HG03139 (cell line): ENCODE results near the gene TMTC2.
"Not testable (repeated sequence)": the region's sequence is repeated elsewhere in the genome, so short reads cannot be mapped to it uniquely, and the experiment has no call there.

ENCODE experiments used
- ATAC-seq: cut with Tn5 transposase; IDR thresholded peaks from one replicate; pipeline ENCODE4 v1.9.1; 2021; ENCODE audit not compliant: unreplicated experiment

The TMTC2 gene

DNA sequence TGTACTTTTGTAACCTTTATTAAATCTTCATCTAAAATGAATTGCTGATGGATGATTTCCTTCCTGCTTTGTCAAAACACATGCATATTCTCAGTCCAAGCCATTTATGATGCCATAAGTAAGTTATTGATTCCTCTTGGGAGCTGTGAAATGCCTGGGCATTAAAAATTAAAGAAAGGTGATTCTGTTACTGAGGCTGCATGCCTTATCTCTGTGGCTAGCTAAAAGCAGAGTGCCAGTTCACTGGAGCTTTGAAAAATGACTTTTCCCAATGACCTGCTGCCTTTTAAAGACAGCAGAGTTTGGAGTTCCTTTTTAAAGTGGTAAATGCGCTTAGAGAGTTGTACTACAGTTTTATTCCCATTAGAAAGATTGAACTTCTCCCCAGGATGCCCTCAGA, 152.1 kb downstream of the TMTC2 start:
- no peak for ATAC-seq

DNA sequence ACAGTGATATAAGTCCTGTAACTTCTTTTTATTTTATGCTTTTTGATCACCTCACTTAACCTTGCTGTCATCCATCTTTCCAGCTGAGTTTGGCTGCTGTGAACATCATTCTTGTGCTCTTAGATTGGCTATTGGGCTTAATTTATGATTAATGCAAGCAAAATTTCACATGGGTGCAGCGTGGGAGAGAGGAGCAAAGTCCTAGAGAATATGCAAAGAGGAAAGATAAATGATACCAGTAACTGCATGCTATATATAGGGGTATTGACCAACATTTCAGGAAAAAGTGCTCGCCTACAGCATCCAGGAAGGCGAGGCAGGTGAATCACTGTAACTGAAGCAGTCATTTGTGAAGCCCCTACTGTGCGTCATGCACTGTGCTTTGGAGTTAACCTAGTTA, 153.1 kb downstream of the TMTC2 start:
- no peak for ATAC-seq

DNA sequence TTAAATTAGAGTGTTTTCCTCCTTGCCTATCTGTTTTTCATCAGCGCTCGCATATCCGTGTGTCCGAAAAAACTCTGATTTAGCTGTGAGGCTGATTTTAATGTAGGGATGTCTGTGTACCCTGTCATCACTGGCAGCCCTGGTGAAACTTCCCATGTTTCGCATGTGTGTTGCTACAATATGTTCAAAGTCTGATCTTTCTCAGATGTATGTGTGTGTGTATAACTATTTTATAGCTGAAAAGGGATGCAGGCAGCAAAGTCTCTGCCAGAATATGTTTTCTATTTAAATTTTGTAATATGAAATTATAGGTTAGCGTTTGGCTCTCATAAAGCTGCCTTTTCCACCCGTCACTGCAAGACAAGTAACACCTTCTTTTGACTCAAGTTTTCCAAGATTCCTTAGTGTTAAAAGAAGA, 154.8 kb downstream of the TMTC2 start:
- ATAC-seq, result no peak

DNA sequence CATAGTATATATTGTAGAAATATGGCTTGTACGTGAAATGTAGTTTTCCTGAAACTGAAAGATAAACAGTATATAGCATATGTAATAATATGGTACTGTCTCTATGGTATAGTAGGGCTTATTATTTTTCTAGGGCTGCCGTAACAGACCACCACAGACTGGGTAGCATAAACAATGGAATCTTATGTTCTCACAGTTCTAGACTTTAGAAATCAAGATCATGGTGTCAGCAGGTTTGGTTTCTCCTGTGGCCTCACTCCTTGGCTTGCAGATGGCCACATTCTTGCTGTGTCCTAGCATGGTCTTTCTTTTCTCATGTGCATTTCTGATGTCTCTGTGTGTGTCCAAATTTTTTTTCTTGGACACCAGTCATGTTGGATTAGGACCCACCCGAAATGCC, 155.8 kb downstream of the TMTC2 start:
- no peak for ATAC-seq

DNA sequence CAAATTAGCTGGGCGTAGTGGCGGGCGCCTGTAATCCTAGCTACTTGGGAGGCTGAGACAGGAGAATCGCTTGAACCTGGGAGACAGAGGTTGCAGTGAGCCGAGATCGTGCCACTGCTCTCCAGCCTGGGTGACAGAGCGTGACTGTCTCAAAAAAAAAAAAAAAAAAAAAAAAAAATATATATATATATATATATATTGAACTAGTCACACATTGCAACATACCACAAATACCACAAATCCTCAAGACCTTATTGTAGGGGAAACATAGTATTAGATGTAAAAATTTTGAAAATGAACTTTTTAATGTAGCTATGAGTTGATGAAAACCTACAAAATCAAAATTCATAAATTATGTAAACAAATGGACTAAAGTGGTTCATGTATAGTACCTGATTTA, 158.4 kb downstream of the TMTC2 start:
- ATAC-seq, result not testable (repeated sequence)

DNA sequence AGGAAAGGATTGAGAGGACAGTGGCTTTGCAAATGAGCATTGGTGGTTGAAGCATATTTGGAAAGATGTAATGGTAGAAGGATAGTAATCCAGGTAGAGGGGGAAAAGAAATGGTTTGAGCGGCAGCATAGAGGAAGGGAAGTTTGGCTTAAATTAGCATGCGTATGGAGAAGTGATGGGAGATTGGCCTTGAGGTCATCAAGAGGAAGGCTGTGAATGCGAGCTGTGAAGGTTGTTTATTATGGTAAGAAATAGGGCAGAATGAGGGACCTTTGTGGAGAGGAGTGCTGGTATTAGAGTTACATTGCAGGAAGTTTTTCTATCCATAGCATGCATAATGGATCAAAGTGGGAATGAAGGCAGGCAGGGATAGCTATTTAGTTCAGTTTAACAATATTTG, 162.1 kb downstream of the TMTC2 start:
- ATAC-seq, result no peak

DNA sequence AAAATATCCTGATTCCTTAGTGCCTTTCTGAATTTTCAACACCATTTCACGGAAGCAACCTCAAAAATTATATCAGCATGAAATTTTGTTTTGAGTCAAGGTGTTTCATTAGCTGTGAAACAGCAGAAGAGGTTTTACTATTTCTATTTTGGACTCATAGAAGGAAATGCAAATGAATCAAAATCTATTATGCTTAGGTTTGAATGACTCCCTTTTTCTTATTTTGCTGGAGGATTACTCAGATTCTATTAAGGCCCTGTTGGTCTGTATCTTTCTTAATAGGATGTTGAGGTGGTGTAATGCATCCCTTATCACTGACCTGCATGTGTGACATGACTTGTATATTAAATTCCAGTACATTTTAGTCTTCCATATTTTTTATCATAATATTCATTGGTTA, 165.8 kb downstream of the TMTC2 start:
- ATAC-seq, result no peak

DNA sequence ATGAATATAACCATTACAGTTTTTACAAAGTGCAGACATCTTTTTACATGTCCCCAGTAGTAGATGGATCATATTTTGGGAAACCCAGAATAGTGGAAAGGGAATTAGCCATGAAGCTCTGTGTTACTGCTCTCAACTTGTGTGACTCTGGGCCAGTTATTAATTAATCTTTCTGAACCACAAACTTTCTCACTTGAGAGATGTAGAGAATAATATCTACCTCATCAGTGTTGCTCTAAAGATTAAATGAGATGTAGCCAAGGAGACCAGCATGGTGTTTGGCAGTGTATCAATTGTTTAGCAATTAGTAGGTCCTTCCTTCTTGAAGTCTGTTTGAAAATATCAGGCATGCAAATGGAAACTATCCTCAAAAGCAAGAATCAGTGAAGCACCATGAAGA, 169.2 kb downstream of the TMTC2 start:
- ATAC-seq, result peak; percentile 77

DNA sequence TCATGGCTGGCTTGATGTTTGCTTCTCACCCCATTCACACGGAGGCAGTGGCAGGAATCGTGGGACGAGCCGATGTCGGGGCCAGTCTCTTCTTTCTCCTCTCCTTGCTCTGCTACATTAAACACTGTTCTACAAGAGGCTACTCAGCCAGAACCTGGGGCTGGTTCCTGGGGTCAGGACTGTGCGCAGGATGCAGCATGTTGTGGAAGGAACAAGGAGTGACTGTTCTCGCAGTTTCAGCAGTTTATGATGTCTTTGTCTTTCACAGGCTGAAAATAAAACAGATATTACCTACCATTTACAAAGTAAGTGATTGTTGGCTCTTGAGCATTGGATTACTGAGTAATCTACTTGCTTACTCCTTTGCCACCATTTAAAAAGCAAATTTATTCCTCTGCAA, 170.6 kb downstream of the TMTC2 start:
- no peak for ATAC-seq

DNA sequence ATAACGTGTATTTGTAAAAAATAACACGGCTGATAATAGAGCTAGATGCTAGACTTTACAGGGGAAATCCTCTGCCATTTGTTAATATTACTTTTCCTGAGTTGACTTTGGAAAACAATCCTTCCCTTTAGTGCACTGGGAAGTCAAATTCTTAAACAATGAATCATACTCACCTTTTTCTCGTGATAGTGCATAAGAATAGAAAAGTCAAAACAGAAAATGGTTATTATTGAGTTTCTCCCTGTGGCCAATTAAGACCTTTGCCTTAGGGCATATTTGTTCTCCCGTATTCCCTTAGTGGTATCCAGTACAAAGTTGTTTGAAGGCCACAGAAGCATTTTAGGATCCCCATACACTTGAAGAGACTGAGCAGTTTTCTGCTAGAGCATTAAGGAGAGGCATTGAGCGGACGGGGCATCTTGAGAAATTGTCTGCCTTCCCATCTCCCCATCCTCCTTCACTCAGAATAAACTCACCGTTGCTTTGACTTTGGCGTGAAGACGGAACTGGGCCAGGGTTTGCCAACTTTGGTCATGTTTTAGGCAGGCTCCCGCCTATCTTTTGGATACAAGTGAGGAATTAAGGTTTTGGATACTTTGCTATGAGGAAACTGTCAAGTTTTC, 171.3 kb downstream of the TMTC2 start:
- ATAC-seq, result no peak

DNA sequence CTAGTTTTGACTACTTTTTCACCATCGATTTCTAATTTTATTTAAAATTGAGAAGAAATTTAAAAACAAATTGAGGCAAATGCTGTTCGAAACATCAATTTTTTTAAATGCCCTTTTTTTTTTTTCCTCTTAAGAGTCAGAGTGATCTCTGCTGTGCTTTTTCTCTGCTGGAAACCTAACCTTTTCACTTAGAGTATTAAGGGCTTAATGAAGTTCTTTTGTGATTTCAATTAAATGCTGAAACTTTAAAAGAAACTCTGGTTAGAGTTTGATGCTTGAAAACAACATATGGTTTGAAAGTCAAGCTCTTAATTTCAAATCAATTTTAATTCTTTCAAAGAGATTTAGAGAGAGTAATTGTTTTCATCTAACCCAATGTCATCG, 171.8 kb downstream of the TMTC2 start:
- ATAC-seq, result no peak

DNA sequence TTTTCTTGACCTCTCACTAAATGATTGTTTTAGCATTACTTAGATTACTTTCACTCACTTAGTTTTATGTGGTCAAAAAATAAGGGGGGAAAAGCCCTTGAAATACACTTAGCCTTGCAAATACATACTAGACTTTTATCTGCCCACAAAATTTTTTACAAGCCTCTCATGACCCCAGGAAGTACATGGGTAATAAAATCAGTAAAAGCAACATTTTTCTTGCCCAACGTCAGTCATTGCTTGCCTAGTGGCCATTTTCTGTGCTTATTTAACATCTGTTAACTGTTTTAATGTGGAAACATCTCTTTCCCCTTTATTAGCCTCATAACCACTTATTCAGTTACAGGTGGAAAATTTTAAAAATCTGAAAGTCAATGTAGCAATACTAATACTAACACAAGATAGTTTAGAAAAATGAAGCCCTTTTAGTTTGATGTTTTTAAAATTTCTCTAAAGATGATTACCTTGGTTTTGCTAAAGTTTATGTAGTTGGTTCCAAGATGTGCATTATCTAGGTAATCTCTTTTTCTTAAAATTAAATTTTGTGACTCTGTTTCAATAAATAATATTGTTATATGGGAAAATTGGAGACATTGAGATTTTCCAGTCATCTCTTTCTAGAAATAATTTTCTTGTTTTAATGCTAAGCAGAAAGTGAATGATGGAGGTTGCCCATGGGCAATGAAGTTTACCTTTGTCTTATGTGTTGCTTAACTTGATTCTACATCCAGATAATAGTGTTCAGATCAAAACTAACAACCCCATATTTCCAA, 175.5 kb downstream of the TMTC2 start:
- ATAC-seq, result no peak

DNA sequence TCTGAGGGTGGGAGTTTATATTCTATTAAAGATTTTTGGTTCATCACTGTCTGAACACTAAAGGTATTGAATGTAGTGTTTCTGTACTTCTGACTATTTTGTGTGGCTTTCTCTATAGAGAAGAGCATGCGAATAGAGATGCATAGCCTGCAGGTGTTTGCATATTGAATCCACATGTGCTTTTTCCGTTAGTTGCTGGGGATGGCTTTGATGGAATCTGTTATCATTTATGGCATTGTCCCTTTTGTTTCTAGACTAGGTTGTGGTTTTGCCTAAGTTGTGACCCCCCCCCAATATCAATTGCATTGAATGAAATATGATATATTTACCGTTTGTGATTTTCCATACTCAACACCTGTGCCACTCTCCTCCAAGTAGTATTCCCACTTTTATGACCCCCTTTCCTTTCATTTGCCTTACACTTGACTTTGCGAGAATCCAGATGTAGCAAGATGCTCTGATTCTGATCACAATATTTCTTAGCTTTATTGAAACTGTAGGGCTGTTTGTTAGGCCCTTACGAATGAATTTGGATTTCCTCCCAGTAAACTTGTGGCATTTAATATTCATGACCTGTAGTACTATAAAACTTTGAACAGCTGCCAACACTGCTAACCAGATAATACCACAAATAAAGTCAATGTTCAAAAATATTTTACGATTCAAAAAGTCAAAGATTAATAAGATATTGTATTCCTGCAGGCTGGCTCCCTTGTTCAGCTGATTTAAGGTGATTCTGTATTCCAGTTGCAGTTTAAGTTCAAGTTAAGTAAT, 176.4 kb downstream of the TMTC2 start:
- no peak for ATAC-seq

DNA sequence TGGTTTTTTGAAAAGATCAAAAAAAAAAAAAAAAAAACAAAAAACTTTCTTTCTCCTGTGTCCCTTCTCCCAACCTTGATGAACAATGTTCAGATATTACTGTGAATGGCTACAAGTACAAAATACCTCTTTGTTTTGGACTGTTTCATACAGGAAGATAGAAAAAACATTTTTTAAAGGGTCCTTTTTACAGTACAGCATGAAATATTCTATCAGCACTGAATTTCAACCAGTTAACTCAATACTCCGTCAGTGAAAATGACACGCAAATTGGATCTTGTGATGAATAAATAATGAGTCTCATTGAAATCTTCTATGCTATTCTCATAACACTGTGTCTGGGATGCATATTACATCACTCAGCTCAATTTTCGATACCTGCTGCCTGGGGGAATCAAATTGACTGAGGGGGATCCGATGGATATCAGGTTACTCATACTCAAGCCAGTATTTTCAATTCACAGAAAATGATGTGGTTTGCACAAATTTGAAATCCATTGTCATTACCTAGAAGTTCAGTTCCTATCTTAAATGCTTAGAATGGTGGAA, 179.6 kb downstream of the TMTC2 start:
- ATAC-seq, result no peak

DNA sequence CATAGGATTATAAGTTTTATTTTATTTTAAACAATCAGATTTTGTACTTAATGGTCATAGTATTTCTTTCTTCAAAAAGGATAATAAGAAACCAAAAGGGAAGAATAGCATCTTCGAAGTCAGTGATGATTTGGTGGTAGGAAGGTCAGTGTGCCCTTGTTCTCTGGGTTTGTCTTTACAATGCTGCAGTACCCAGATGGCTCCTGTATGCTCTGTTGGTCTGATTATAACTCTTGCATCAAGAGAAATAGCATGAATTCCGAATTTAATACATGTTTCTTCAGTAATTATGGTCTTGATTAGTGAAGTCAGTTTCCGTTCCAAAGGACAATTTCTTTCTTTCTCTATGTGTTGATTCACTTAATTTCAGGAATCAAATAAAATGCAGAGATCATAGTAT, 180.2 kb downstream of the TMTC2 start:
- ATAC-seq, result no peak

DNA sequence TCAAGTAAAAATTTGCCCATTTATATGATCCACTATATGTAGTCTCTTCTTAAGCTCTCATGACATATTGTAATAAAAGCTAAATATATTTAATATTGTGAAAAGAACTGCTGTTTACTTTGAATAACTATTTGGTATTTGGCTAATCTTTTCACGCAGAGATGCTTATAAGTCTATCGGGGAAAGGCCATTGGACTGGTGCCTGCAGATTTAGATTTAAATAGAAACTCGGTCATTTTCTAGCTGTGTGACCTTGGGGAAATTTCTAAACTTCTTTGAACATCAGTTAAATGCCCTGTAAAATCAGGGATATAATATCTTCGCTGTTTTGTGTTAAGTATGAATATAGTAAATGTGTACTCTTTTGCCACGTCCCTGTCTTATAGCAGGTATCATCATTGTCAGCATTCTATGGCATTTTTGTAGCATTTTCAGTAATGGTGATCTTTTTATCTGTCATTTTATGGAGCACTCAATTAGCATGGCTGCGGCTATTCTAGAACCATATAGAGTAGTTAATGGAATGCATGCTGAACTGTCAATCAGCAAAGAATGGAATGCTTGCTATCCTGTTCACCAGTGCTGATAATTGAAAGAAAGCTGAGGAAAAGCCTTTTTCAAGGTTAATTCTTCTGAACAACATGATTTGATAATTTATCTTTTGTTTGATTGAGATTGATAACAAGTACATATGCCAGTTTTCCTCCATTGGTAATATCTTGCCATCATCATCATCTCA, 181.2 kb downstream of the TMTC2 start:
- no peak for ATAC-seq

DNA sequence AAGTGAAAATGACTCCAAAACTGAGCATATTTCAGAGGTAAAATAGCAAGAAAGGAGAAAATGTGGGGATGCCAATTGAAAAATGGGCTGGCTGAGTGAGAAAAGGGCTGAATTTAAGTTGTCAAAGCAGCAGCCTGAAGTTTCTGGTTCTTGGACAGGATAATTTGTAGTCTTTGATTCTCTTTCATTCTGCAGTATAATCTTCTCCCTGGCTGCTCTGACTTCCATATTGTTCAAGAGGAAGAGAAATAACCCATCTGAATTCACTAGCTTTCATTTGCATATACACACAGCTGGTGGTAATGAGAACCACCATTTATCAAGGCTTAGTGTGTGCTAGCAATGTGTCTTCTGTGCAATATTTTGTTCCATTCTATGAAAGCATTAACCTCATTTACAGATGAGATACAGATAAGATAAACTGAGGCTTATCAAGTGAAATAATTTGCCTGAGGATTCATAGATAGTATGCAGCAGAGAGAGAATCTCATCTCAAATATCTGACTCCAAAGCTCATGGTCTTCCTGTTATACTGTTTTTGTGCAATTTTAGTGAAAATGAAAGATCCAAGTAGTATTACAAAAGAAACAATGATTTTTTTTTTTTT, 184.2 kb downstream of the TMTC2 start:
- ATAC-seq, result peak; percentile 69

DNA sequence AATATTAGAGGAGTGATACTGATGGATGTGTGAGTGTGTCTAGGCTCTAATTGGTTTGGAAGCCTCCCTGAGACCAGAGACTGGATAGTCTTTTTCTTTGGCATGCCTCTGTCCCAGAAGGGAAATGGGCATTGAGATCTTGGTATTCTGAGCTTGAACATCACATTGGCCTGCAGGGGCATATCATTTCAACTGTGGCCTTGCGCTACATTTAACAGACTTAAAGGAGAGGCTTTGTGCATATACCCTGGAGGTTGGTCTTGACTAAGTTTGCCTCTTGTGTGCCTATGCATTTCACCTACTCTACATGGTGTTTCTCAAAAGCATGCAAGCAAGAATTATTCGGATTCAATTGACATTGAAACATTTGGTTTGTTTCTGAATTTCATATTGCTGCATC, 185.4 kb downstream of the TMTC2 start:
- no peak for ATAC-seq

DNA sequence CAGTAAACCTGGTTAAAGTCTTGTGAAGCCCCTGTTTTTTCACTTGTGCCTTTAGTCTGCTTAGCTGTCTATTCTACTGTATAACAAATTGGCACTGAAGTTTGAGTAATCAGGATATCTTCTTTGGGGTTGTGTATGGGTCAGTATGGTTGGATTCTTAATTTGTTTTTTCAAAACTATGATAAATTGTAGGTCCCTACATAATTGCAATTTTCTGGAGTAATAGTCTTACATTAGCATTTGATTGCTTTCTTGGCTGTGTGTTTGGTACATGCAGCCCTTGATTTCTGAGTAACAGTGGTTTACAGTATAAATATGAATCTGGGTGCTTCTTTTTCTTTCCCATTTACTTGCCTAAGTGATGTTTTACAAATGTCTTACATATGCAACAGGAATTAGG, 186.6 kb downstream of the TMTC2 start:
- ATAC-seq, result no peak

DNA sequence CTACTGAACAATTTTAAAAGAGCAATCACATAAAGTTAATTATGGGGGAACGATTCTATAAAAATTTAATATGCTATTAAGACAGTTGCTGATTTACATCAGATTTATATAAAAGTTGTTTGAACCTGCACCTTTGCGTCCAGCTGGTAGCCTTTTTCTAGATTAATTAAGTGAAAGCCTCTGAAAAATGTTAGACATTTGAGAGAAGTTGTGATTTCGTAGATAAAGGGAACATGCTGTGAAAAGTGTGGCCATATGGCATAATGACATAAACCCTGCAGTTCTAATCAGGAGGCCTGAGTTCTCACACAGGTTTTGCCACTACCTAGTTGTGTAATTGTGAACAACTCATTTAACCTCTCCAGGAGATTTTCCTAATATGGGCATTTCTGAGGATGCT, 187.2 kb downstream of the TMTC2 start:
- no peak for ATAC-seq

DNA sequence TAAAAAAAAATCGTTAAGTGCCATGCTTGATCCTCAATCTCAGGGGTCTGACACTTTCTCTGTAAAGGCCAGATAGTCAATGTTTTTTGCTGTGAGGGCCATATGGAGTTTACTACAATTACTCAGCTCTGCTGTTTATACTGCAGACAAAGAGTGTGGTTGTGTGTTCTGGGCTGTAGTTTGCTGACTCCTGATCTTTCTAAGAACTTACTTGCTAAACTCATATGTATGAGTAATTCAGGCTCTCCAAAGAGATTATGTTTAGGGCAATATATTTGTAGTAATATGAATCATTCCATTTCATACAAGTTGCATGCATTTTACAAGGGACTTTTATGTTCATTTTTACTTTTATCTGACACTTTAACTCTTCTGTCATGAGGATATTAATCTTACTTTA, 188.2 kb downstream of the TMTC2 start:
- ATAC-seq, result no peak
